ACHN (cell line): ENCODE results near the gene IL4I1.
A peak's percentile ranks its signal among the peaks of the same experiment; 100 is the strongest.

Source experiments
- DNase-seq: peaks from one replicate; pipeline ENCODE4 v3.0.0-alpha.2; 2015
- in situ Hi-C: cut with HindIII; loops from 2 replicates; pipeline ENCODE4 v1.10.0; 2017; ENCODE audit warnings: low sequenced_read_pairs, low pct_ligation_motif_present, low pct_unique_long_range_greater_than_20kb

The IL4I1 gene

DNA sequence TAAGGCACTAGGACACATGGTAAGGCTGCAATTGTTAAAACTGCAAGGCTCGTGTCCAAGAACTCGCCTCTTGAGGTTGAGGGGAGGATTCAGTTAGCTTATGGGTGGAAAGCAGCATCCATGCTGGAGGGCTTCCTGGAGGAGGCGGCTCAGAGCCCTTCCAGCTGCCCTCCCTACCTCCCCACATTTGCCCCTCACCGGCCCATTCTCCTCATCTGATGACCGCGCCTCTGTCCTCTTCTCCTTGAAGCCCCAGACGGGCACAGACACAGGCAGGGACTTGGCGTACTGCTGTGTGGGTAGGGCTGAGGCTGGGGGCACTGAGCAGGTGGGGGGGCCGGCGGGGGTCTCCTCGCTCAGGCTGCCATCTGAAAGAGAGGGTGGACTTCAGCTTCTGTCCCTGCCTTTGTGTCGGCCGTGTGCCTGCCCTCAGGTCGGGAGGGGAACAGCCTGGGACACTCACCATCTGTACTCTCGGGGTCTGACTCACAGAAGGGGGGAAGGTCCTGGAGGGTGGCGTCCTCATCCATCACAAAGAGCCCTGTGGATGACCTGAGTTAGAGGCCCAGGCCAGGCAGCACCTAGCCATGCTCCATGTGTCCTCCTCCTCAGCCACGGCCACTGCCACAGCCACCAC, 25.2 kb downstream of the IL4I1 start:
- no peak for DNase-seq
- in situ Hi-C loops, result no loop called here

- no peak for DNase-seq
- in situ Hi-C loops, result no loop called here
Measured at GRCh38 chr19:49870309-49870901, 26.3 kb downstream of the IL4I1 start.

DNA sequence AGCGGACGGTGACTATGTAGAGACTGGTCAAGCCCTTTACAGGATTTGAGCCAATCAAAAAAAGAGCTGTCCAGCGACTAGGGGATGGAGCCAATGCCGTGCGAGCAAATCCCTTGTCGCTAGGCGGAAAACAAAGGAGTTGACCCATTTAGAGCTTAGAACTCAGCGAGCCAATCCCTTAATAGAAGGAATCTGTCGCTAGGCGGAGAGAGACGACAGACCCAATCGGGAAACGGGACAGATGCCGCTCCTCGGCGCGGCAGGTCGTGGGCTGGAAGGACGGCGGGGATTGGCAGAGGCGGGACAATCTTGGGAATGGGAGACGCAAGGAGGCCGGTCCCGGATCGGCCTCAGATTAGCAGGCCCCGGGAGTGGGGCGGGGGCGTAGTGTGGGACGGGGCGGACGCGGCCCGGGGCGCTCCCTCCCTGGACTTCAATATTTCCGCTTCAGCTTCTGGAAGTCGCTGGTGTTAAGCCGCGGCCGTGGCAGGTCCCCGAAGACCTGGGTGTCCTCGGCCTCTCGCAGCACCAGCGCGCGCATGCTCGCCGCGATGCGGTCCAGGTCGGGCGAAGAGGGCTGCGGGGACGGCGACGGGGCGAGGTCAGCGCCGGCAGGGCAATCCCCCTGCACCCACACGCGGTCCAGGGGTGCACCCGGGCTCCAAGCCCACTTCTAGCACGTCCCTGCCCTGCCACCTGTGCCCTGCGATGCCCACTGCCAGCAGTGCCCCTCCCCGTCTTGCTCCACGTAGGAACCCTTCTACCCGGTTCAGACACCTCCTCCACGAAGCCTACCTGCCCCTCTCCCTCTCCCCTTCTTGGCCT, 27.0 kb downstream of the IL4I1 start:
- in situ Hi-C loops, result no loop called here
- DNase-seq, result peak; percentile 99

GRCh38 chr19:49869009-49869483, 27.6 kb downstream of the IL4I1 start:
- DNase-seq, result no peak
- in situ Hi-C loops, result no loop called here

DNA sequence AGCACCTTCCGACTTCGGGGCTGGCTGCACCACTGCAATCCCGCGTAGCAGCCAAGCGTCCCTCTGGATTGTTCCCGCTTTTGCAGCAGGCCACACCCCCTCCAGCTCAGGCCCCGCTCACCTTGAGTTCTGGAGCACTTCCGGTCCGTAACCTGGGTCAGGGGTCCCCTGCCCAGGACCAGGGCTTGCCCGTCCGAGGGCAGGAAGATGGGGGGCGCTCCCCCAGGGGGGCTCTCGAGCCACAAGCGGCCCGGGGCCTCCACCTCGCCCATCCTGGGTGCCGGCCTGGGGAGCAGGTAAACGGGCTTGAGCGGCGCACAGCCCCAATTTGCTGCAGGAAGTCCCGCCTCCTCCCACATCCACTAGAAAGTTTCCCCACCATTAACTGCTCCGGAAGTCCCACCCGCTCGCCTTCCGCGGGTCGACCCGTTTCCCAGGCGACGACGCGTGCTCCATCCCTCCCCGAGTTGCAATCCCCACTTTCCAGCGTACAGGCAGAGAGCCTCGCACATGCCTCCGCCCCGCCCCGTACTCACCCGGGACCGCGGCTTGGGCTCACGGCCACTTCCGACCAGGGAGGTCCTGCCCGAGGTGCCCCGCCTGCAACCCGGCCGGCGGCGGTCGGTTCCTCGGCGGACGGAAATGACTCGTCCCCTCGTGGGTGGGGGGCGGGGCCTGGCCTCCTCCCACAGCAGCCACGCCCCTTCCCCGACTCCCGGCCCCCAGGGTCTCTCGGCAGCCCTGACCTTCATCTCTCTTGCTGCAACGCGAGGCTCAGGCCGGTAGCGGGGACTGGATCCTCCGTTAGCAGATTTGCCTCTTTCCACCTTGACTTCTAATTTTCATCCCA, 29.5 kb downstream of the IL4I1 start, which contains the start of gene PNKP:
Gene PNKP (minus strand): TSS at position 644 of the 850 bp plus-strand sequence. CDS start 372 bp downstream, at position 272.
- DNase-seq, result peak; percentile 89
- in situ Hi-C loops, result no loop called here

DNA sequence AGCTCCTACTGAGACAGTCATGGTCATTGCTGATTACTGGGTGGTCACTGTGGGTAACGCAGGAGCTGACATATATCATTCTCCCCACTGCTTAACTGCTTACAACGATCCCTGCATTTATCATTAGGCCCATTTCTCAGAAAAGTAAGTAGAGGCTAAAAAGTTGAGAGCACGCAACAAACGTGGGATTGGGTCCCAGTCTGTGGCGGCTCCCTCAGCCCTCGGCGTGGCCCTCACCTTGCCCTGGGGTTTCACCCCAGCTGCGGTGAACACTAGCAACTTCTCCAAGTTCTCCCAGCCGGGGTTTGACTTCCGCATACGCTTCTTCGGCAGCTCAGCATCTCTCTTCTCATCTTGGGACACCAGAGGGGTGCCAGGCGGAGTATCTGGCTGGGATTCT, 31.8 kb downstream of the IL4I1 start:
- no peak for DNase-seq
- in situ Hi-C loops, result no loop called here

DNA sequence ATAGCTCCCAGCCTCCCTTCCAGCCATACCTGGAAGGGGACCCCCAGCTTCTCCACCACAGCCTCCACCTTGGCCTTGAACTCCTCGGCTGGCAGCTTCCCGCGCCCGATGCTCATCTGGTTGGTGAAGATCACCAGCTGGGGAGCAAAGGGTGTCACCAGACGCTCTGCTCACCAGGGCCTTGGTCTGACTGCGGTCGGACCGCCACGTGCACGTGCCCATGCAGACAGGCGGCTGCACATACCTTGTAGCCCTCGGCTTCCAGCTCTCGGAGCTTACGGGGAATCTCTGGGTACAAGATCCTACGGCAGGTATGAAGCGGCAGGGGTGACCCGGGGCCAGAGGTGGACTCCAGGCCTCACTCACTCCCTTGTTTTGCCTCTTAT, 32.8 kb downstream of the IL4I1 start:
- DNase-seq, result no peak
- in situ Hi-C loops, result no loop called here

- no peak for DNase-seq
- in situ Hi-C loops, result no loop called here
Measured at GRCh38 chr19:49863254-49863934, 33.3 kb downstream of the IL4I1 start.

- DNase-seq, result no peak
- in situ Hi-C loops, result no loop called here
Measured at GRCh38 chr19:49862391-49863253, 34.1 kb downstream of the IL4I1 start.

DNA sequence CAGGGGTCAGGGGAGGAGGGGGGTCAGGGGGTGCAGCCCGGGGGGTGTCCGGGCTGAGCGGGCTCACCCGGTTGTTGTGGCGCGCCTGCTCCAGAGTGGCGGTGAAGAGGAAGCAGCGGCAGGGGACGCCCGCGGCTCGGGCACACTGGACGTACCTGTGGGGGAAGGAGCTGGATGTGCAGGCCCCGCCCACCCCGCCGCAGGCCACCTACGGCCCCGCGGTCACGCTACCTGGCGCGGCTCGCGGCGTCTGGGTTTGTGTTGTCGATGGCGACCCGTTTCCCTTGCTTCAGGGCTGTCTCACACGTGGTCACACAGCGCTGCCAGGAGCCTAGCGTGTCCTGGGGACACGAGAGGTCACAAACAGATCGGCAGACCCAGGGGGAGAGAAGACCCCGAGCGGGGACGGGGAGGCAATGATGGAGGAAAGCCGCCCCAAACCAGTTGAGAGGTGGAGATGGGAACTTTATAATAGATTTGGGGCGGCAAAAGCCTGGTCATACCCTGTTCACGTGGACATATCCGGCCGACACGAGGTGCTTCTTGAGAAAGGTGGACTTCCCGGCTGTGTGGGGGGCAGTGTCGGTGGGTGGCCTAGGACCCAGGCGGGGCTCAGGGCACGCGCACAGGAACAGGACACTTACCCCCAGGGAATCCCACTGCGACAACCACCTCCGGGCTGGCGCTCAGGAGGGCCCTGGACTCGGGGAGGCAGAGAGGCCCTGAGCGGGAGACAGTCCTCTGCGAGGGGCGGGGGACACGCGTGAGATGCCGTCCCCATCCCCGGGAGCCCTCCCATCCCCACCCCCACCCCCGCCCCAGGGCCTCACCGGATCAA, 34.9 kb downstream of the IL4I1 start:
- DNase-seq, result no peak
- in situ Hi-C loops, result no loop called here

DNA sequence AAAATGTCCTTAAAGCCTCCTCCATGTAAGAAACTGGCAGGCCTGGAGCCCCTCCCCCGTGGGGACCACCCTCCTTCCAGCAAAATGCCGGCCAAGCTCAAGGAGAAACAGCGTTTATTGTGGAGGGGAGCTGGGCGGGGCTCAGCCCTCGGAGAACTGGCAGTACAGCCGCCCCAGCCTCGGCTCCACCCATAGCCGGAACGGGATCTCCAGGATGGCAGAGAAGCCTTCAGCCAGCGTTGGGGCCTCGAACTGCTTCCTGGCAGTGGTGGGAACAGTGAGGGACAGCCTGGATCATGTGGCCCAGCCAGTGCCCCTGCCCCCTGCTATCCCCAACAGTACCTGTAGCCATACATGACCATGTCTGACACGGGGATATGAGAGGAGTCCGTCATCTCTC, 35.6 kb downstream of the IL4I1 start:
- in situ Hi-C loops, result no loop called here
- DNase-seq, result no peak

DNA sequence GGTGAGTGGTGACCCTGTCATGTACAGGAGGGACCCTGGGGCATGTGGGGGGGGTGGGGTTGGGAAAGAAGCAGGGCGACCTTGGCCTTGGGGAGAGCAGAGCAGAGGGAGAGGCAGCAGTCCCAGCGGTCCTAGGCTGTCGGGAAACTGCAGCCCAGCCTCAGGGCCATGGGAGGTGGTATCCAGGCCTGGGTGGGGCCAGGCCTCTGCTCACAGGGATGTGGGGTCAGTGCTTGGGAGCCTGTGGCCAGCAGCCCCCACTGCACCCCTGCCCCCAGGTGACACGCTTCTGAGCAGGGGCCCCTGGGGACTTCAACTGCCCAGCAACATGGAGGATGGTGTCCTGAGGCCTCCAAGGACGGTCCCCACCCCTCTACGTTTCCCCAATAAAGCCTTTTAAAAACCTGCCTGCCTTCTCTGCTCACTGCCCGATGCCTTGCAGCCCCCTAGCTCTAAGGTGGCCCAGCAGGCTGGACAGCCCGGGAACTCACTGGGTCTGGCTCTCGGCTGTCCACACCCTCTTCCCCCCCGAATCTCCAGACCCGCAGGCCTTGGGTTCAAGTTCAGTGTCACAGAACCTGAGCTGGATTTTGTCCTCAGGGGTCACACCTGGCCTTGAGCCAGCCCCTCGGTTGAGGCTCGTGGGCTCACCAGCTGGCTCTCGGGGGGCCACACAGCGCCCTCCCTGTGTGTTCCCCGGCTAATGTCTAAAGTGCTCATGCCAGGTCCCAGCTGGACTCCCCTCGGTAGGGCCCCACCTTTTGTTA, 36.2 kb downstream of the IL4I1 start:
- DNase-seq, result no peak
- in situ Hi-C loops, result no loop called here

DNA sequence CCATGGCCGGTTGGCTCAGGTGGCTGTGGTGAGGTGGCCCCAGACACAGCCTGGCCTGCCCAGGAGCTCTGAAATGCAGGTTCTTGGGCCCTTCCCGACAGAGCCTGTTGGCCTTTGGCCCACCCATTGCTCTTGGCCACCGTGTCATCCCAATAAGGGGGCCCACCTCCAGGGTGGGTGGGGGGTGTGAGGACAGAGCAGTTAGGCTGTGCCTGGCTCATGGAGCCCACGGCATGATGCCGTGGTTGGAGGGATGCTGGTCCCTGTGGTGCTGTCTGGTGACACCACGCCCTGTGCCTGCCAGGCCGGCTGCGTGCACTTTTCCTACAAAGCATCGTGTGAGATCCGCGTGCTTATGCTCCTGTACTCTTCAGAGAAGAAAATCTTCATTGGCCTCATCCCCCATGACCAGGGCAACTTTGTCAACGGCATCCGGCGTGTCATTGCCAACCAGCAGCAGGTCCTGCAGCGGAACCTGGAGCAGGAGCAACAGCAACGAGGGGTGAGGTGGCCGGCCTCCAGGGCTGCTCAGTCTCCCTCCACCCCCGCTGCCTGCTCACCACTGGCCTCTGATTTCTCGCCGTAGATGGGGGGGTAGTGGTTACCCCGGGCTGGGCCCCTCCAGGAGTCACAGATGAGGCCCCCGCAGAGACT, 36.9 kb downstream of the IL4I1 start:
- DNase-seq, result no peak
- in situ Hi-C loops, result no loop called here

- in situ Hi-C loops, result no loop called here
- no peak for DNase-seq
Measured at GRCh38 chr19:49858088-49858985, 38.4 kb downstream of the IL4I1 start.

DNA sequence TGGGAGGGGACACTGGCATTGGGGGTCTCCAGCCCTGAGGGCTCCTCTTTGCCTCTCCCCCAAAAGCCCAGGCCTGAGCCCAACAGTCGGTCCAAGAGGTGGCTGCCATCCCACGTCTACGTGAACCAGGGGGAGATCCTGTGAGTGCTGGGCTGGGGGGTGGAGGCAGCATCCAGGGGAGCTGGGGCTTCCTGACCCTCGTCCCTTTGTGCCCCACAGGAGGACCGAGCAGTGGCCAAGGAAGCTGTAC, 38.9 kb downstream of the IL4I1 start:
- in situ Hi-C loops, result no loop called here

More for the DNA sequence above, 38.9 kb downstream of the IL4I1 start:
- no peak for DNase-seq
